T follicular helper cell (primary cell): ENCODE results near the gene TMPRSS9.

Experiments used
- DNase-seq: peaks from one replicate; pipeline ENCODE4 v3.0.0-alpha.2; 2020; ENCODE audit warnings: low read depth

The TMPRSS9 gene

DNA sequence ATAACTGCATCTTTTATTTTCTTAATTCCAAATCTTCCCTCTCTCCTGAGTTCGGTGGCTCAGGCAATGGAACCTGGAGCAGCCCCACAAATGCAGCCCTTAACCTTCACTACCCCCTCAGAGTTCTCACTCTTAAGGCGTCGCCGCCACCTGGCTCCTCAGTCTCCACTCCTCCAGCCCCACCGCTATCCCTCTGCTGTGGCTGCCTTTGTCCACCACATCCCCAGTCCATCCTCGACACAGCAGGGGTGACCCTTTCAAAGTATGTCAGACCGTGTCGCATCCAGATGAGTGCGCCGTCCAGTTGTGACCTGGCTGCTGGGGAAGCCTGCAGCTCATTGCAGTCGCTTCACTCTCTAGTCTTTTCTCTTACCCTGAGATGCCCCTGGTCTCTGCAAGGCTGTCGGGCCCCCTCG is 30.6 kb upstream of the TMPRSS9 start:
- DNase-seq: no peak

DNA sequence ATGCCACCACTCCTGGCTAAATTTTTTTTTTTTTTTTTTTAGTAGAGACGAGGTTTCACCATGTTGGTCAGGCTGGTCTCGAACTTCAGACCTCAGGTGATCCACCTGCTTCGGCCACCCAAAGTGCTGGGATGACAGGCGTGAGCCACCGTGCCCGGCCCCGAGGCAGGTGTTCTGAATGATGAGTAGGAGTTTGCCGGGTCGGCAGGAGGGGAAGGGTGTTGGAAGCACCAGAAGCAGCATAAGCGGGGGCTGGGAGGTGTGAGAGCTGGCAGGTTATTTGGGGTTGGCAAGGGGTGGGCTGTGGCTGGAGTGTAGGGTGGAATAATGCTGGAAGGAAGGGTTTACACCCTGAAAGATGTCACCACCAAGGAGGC is 29.8 kb upstream of the TMPRSS9 start:
- no peak for DNase-seq

DNA sequence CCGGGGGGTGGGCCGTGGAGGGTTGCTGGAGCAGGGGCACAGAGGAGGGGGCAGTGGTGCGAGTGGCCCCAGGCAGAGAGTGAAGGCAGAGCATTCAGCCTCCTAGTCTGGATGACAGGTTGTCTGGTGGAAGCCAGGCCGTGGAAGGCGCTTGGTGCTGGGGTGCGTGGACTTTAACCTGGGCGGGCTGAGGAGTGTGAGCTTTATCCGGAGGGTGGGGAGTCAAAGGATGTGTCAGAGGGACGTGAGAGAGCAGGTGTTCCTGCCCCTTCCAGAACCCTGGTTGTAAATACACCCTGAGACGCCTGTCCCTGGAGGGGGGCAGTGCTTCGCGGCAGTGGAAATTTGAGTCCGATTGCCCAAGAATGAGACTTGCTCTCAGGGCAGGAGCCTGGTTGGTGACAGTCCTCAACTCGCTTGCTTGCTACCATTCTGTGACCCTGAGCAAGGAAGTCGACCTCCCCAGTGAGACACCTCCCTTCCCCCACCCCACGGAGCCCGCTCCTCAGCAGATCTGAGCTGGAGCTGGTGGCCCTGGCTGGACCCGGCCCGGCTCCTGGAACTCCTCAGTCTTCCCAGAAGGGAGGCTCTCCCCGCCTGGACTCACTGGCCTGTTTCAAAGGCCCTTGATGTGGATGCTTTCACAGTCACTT is 29.3 kb upstream of the TMPRSS9 start:
- DNase-seq: no peak

DNA sequence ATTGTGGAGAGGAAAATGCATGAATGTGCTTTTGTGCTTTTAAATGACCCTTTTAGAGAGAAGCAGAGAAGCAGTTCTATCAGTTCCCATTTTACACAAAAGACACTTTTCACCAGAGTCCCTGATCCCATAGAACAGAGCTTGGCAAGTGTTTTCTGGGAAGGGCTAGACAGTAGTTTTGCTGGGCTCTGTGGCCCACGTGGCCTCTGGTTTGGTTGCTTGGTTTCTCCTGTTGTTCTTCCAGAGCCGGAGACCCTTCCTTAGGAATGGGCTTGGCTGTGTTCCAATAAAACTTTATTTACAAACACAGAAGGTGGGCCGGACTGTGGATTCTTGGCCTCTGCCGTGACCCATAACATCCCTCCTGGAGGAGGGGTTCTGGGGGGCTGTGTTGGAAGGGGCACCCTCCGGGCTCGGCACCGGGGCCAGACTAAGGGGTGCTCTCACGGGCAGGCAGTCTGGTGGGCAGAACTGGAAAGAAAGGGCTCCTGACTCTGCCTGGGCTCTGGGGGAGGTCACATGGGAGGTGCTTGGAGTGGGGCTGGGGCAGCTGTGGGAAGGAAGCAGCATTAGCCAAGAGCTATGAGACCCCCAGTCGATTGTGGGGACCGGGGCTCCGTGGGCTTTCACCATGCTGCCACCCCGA is 28.3 kb upstream of the TMPRSS9 start:
- no peak for DNase-seq

DNA sequence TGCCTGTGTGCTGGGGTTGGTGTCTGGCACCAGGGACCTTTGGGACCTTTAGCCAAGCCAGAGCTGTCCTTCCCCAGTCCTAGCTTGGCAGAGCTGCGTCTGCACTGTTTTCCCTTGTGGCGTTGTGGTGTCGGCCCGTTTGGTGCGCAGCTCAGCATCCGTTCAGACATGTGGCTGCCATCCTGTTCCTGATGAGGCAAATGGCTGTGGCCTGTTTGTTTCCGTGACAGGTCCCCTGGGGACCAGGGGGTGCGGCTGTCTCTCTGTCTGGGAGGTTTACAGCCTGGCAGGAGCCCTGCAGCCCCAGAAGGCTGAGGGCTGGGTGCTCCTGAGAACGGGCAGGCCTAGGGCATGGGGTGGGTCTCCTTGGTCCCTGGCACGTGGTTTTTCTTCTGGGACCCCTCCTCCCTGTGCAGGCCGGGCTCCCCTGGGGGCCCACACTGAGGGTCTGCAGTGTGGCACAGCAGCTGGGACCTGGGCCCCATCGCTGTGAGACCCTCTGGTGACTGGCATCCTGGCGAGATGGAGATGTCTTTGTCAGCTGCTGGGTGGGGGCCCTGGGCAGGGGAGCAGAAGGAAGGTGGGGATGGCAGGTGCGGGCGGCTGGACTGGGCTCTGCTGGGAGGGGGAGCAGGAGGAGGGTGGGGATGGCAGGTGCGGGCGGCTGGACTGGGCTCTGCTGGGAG is 27.6 kb upstream of the TMPRSS9 start:
- DNase-seq: peak; percentile 9

DNA sequence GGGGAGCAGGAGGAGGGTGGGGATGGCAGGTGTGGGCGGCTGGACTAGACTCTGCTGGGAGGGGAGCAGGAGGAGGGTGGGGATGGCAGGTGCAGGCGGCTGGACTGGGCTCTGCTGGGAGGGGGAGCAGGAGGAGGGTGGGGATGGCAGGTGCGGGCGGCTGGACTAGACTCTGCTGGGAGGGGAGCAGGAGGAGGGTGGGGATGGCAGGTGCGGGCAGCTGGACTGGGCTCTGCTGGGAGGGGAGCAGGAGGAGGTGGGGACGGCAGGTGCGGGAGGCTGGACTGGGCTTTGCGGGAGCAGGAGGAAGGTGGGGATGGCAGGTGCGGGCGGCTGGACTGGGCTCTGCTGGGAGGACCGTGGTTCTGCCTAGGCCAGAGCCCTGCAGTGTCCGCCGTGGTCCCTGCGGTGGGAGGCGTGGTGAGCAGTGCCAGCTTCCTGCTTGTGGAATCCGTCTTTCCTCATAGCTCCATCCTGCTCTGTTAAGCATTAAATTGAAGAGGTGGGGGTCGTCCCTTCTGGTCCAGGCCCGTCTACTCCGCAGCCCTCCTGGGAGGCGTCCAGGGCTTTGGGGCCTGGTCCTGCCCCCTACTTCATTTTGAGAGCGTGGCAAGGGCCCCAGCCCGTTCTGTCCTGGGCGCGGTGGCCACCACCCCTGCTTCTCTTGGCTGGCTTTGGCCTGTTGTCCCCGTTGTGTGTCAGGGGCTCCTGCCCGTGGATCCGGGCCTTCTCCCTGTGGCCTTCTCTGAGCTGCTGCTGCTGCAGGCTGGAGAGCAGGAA is 26.8 kb upstream of the TMPRSS9 start:
- no peak for DNase-seq

DNA sequence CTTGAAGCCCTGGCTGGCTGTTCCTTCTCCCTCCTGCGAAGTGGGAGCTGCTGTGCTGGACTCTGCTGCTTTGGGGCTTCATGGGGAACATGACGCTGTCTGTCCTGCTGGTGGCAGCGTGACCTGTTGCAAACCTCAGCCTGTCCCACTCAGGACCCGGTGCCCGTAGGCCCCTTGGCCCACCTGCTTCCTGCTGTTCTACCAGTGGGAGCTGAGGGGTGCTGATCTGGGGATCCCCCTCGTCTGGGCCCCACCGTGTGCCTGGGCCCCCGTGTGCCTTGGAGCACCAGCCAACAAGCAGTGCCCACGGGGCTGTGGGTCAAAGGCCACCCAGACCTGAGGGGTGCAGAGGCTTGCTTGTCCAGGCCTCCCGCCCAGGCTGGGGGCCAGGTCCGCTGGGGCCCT is 26.3 kb upstream of the TMPRSS9 start:
- no peak for DNase-seq

DNA sequence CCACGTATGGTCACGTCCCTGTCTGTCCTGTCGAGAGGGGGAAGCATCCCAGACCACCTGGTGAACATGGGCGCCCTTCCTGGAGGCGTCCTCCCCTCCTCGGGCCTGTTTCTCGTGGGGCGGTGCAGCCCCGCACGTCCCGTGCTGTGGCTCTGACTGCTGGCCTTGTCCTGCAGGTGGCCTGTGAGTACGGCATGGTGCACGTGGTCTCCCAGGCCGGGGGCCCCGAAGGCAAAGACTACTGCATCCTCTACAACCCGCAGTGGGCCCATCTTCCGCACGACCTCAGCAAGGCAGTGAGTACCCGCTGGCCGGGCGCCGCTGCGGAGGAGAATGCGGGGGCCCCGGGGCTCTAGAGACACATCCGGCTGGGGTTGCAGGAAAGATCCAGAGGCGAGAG is 25.6 kb upstream of the TMPRSS9 start:
- no peak for DNase-seq

DNA sequence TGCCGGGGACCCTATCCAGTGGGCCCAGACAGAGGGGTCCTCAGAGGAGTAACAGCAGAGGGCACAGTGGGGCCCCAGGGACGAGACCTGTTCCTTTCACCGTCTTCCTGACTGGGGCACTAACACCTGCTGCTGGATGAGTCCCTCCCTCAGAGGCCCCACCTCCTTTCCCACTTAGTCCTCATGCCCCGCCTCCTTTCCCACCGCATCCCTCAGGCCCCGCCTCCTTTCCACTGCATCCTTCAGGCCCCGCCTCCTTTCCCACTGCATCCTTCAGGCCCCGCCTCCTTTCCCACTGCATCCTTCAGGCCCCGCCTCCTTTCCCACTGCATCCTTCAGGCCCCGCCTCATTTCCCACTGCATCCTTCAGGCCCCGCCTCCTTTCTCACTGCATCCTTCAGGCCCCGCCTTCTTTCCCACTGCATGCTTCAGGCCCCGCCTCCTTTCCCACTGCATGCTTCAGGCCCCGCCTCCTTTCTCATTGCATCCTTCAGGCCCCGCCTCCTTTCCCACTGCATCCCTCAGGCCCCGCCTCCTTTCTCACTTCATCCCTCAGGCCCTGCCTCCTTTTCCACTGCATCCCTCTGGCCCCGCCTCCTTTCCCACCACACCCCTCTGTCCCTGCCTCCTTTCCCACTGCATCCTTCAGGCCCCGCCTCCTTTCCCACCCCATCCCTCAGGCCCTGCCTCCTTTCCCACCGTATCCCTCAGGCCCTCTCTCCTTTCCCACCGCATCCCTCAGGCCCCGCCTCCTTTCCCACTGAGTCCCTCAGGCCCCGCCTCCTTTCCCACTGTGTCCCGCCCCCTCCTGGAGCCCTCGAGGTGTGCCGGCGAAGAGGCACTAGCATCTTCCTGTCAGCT is 24.8 kb upstream of the TMPRSS9 start:
- DNase-seq: no peak

DNA sequence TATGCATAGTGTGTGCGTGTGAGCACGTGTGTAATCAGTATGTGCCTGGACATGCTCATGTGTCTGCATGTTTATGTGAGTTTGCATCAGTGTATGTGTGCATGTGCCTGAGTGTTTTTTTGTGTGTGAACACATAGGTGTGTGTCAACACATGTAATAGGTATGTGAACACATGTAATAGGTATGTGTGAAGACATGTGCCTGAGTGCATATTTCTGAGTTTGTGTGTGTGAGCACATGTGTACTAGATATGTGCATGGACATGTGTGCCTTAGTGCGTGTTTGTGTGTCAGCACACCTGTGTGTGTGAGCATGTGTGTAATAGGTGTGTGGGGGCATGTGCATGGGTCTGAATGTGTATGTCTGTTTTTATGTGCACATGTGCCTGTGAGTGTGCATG is 24.2 kb upstream of the TMPRSS9 start:
- DNase-seq: no peak

DNA sequence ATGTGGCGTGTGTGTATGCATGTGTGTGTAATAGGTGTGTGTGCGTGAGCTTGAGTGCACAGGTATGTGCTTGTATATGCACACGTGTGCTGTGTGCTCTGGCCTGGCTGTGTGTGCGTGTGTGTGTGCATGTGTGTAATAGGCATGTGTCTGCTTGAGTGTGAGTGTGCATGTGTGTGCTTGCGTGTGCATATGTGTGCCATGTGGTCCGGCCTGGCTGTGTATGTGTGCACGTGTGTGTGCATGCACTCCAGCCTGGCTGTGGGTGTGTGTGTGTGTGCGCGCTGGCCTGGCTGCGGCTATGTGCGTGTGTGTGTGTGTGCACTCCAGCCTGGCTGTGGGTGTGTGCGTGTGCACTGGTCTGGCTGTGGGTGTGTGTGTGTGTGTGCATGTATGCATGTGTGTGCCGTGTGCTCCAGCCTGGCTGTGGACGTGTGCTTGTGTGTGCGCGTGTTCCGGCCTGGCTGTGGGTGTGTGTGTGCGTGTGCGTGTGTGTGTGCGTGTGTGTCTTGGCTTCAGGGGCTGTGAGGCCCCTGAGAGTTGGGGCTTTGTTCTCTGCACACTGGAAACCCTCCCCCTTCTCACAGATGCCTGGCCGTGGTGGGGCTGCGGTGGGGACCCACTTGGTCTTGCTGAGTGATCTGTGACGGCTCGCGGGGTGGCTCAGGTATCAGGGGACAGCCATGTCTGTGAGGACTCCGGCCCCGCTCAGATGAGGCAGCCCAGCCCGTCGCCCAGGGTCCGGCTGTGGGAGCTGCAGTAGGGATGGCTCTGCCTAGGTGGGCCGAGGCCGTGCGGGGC is 23.3 kb upstream of the TMPRSS9 start:
- no peak for DNase-seq

DNA sequence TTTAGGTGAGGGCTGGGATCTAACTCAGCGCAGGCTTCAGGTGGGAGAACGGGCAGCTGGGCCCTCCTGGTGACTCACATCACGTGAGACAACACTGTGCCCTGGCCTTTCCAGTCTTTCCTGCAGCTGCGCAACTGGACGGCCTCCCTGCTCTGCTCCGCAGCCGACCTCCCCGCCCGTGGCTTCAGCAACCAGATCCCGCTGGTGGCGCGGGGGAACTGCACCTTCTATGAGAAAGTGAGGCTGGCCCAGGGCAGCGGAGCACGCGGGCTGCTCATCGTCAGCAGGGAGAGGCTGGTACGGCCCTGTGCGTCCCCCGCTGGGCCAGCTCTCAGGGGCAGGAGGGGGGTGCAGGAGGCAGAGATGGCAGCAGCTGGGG is 22.7 kb upstream of the TMPRSS9 start:
- no peak for DNase-seq

DNA sequence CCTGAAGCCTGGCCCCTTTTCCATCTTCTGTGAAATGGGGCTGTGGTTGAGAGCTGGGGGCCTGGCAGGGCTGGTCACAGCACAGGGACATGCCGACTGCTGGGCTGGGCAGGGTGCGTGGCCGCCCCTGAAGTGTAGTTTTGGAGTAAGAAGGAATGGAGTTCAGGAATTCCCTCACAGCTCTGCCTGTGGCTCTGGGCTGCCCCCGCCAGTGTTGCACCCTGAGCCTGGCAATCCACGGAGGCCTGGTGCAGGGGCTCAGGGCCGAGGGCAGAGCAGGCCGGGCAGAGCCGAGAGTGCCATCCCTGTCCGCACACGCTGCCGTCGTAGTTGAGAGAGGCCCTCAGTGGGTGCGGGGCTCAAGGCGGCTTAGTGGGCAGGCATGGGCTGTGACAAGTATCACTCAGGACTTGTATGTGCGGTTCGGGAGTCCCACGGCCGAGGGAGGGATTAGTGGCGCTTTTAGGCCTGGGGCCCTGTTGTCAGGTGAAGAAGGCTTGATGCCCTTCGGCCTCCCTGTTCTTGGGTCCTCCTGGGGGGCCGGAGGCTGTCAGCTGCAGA is 21.9 kb upstream of the TMPRSS9 start:
- no peak for DNase-seq

DNA sequence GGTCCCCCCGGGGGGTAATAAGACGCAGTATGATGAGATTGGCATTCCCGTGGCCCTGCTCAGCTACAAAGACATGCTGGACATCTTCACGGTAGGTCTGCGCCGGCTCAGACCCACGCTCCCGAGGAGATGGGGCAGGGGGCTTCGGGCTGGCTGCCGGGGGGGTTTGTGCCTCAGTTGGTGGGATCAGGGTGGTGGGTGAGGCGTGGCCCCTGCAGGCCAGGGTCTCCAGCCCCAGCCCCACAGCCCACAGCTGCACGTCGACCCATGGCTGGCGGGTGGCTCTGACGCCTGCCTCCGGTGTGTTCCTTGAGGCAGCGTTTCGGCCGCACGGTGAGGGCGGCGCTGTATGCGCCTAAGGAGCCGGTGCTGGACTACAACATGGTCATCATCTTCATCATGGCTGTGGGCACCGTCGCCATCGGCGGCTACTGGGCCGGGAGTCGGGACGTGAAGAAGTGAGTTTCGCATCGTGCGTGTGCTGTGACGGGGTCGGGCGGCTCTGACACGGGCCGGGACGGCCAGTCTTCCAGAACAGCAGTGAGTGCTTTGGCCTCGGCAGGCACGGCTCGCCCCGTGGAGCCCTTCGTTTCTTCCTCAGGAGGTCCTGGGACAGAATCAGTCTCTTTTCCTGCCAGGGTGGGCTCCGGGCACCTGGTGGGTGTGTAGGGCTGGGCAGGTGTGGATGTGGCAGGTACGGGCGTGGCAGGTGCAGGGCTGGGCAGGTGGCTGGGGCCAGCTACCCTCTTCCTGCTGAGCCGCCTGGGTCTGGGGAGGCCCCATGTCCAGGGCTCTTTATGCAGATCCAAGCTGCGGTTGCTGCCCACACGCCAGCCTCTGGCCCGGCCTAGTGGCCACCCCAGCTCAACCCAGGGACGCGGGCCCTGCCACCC is 21.1 kb upstream of the TMPRSS9 start:
- DNase-seq: no peak

DNA sequence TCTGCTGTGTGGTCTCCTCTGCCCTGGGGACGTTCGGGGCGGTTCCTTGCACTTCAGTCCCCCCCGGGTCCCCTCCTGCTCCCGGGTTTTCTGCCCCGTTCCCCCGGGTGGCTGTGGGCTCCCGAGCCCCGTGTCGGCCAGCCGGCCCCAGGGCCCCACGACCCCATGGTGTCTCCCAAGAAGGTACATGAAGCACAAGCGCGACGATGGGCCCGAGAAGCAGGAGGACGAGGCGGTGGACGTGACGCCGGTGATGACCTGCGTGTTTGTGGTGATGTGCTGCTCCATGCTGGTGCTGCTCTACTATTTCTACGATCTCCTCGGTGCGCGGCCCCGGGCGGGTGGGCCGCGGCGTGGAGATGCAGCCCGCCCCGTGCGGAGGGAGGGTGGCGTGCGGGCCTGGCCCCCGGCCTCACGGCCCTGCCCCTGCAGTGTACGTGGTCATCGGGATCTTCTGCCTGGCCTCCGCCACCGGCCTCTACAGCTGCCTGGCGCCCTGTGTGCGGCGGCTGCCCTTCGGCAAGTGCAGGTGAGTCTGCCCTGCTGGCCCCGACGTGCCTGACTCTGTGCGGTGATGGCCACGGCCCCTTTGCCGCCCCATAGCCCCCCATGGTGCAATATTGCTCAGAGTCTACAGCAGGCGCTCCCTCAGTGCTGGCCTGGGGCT is 20.3 kb upstream of the TMPRSS9 start:
- DNase-seq: no peak

DNA sequence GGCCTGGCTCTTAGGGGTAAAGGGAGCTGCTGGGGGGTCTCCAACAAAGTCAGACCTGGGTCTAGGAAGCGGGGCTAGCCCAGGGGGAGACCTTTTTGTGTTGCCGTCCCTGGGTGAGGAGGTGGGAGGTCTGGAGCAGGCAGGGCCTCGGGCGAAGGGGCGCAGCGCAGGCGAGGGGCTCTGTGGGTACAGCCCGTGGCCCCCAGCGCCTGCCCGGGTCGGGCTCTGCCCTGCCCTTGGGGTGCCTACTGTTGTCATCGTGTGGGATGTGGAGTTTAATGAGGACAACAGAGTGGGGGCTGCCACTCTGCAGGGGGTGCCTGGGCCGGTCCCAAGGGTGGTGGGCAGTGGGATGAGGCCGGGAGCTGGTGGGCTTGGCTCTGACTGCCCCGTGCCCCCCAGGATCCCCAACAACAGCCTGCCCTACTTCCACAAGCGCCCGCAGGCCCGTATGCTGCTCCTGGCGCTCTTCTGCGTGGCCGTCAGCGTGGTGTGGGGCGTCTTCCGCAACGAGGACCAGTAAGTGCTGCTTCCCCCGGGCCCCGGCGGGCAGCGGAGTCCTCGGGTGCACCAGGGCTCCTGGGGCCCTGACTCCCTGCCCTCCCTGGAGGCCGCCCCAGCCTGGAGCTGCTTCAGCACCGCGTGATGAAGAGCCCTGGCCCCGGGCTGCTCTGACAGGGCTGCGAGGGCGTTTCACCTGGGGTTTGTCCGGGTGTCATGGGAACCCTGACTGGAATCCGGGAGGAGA is 19.4 kb upstream of the TMPRSS9 start:
- no peak for DNase-seq

DNA sequence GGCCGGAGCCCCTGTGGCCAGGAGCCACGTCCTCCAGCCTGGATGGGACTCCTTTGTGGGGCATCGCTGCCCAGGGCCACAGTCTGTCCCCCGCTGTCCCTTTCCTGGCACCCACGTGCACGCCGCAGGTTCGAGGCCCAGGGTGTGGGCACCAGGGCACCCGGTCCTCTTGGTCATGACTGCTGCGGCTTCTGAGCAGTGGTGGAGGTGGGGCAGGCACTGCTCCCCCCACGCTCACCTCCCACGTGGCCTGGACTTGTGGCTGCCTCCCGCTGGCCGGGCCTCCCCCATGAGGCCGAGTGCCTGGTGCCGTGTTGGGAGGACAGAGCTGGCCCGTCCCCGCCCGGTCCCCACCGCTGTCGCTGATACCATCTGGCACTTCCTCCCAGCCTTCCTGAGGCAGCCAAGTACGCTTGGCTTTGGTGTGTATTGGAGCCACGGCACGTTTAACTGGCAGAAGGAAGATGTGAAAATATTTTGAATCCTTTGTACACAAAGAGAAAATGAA is 18.8 kb upstream of the TMPRSS9 start:
- DNase-seq: no peak

DNA sequence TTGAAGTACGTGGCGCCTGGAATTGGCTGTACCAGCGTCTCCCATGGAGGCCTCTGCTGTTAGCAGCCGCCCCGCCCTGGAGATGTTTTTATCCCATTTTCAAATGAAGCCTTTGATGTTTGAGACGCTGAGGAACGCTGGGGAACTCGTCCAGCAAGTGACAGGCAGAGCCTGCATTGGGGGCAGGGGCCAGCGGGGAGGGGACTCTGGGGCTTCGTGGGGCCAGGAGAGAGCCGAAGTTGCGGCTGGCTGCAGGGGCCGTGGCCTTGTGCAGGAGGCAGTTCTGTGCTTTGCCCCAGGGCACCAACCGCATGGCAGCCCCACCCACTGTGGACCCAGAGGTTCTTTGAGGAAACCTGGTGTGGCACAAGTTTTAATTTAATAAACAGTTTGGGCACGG is 18.1 kb upstream of the TMPRSS9 start:
- no peak for DNase-seq
